WI38 (cell line): ENCODE measurements around the gene PIGM.

Experiments used
- H3K4me3 ChIP-seq: 2 replicates; pipeline ENCODE4 v1.5.1; 2011; ENCODE audit warnings: low read depth, mild to moderate bottlenecking, control low read depth, low read length
- CTCF ChIP-seq: IDR thresholded peaks from 2 replicates; pipeline ENCODE4 v1.5.1; 2012; ENCODE audit warnings: low read depth, mild to moderate bottlenecking, control low read depth, low read length

PIGM gene

GRCh38 chr1:160031365-160032164 is at the start of gene PIGM:
PIGM (minus strand) TSS chr1:160031990; CDS start chr1:160031739, 251 bp downstream.
- no peak for TF ChIP-seq CTCF

GRCh38 chr1:160081261-160081936 is 49.6 kb upstream of the PIGM start, which contains the start of gene KCNJ9:
KCNJ9 (plus strand) TSS chr1:160081538; CDS start chr1:160084031, 2,493 bp downstream.
- H3K4me3 ChIP-seq, result no peak within 1 kb of the TSS
- TF ChIP-seq CTCF, result no peak

More at GRCh38 chr1:160031365-160032164, at the start of gene PIGM:
- H3K4me3 ChIP-seq, result peak within 1 kb of the TSS; percentile 89

- no peak overlapping the region for H3K4me3 ChIP-seq
- TF ChIP-seq CTCF, result no peak
Measured at GRCh38 chr1:160080381-160081100, 48.8 kb upstream of the PIGM start.

- no peak for TF ChIP-seq CTCF
- H3K4me3 ChIP-seq, result no peak overlapping the region
Measured at GRCh38 chr1:160079448-160079847, 47.7 kb upstream of the PIGM start.

GRCh38 chr1:160078512-160079195 is 46.9 kb upstream of the PIGM start:
- TF ChIP-seq CTCF, result peak; percentile 86
- no peak overlapping the region for H3K4me3 ChIP-seq

GRCh38 chr1:160077486-160077885 is 45.7 kb upstream of the PIGM start:
- no peak overlapping the region for H3K4me3 ChIP-seq
- no peak for TF ChIP-seq CTCF
